Fibroblast of skin of scalp (primary cell): ENCODE data around the gene BRF1.
"Not testable (repeated sequence)": the region's sequence is repeated elsewhere in the genome, so short reads cannot be mapped to it uniquely, and the experiment has no call there.

Experiments
- DNase-seq: peaks from one replicate; pipeline ENCODE4 v3.0.0-alpha.2; 2013

BRF1 gene

GRCh38 chr14:105290621-105291346, 10.0 kb downstream of the BRF1 start:
- no peak for DNase-seq

DNA sequence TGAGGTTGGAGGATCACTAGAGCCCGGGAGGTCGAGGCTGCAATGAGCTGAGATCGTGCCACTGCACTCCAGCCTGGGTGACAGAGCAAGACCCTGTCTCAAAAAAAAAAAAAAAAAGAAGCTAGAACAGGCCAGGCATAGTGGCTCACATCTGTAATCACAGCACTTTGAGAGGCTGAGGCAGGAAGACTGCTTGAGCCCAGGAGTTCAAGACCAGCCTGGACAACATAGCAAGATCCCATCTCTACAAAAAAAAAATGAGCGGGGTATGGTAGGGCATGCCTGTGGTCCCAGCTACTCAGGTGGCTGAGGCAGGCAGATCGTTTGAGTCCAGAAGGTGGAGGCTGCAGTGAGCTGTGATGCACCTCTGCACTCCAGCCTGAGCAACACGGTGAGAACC, 11.9 kb downstream of the BRF1 start:
- DNase-seq = not testable (repeated sequence)

DNA sequence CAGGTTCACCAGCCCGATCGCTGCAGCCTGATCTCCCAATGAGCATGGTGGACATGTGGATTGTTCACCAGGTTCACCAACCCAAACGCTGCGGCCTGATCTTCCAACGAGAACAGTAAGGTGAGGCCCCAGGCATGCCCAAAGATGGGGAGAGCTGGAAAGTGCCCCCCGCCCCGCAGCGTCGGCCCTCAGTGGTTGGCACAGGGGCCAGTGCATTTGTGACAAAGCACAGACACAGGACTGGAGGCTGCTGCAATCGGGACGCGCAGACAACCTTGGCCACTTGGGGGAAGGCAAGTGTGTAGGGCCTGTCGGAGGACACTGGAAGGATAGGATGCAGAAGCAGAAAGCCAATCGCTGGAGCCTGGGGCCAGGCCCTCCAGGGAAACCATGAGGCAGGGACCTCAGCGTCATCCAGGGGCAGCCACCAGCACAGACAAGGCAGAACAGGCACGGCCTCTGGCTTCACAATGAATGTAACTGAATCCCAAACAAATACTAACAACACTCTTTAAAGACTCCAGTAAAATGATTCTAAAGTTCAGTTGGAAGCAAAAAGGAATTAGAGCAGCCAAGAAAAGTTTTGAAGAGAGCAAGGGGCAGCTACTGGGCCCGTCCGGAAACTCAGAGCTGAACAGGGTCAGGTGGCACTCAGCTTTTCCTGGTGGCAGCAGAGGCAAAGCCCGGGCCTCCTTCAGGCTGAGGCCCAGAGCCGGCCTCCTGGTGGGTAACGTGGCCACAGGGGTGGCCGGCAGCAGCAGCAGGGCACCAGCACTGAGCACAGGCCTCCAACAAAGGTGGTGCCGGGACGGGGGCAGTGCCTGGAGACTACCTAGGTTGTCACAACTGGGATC, 13.3 kb downstream of the BRF1 start:
- no peak for DNase-seq

DNA sequence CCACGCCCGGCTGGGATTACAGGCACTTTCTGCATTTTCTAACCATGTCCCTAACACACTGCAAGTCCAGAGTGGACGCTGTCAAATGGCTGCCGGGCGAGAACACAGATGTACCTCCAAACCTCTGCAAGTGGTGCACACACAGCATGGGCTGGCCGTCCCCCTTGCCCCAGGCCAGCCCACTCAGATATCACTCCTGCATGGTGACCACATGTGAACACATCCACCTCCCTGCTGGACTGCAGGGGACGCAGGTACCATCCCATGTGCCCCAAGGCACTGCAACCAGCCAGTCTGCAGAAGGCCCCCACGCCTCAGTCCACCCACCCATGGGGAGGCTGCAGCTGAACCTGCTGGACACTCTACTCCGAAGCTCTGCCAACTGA, 14.0 kb downstream of the BRF1 start:
- no peak for DNase-seq

- no peak for DNase-seq
Measured at GRCh38 chr14:105285174-105285573, 15.6 kb downstream of the BRF1 start.

DNA sequence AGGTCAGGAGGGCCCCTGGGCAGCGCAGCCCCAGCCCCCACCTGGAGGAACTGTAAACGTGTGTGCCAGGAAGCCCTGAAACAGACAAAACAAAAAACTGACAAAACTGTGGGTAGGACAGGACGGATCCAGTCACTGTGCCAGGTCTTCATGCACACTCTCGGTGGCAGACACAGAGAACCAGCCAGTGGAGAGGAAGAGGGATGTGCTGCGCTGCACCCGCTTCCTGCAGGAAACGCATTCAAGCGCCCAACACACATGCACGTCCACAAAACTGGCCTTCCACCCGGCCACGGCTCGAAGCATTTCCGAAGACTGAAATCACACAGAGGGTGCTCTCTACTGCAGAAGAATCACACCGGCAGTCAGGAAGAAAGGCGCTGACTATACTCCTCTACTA, 16.9 kb downstream of the BRF1 start:
- no peak for DNase-seq

- no peak for DNase-seq
Measured at GRCh38 chr14:105283028-105283427, 17.8 kb downstream of the BRF1 start.

DNA sequence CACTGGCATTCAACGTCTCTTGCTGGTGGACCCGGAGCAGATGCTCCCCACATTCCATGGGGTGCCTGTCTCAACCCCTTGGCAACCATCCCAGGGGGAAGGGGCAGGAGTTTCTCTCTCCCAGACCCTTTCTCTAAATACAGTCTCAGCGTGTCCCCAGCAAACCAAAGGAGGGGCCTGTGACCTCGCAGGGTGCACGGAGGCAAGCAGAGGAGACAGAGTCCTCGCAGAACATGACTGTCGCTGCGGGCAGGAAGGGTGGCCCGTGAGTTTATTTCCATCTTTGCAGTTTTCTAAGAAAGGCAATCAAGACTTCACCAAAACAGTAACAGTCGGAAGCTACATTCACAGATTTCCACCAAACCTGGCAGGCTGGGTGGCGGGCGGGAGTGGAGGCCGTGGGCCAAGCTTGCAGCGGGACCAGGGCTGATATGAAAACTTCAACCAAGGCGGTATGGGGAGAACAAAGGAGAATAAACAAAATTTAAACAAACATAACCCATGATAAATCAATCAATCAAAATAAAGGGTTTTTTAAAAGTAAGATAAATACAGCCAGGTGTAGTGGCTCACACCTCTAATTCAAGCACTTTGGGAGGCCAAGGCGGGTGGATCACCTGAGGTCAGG, 18.6 kb downstream of the BRF1 start:
- no peak for DNase-seq

DNA sequence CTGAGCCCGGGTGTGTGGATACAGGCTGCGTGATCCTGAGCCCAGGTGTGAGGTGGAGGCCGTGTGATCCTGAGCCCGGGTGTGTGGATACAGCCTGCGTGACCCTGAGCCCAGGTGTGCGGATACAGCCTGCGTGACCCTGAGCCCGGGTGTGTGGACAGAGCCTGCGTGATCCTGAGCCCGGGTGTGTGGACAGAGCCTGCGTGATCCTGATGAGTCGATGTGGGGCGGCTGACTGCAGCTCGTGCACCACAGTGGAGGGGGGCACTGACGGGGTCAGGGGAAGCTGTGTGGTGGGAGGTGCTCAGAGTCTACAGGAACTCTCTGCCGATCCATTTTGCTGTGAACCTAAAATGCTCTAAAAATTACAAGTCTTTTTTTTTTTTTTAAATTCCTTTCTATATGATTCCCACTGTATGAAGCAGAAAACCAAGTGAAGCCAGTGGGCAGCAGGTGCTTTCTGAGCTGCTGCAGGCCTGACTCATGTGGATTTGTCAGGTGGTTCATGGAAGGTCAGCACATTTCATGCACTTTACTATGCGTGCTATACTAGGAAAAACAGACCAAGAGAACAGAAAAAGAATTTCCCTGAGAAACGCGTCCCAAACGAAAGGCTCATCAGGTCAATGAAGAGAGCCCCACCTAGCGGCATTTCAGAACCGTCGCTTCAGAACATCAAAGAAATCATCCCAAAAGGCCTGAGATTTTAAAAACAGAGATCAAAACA, 19.3 kb downstream of the BRF1 start:
- DNase-seq = peak; percentile 64

GRCh38 chr14:105280525-105280924, 20.3 kb downstream of the BRF1 start:
- no peak for DNase-seq

DNA sequence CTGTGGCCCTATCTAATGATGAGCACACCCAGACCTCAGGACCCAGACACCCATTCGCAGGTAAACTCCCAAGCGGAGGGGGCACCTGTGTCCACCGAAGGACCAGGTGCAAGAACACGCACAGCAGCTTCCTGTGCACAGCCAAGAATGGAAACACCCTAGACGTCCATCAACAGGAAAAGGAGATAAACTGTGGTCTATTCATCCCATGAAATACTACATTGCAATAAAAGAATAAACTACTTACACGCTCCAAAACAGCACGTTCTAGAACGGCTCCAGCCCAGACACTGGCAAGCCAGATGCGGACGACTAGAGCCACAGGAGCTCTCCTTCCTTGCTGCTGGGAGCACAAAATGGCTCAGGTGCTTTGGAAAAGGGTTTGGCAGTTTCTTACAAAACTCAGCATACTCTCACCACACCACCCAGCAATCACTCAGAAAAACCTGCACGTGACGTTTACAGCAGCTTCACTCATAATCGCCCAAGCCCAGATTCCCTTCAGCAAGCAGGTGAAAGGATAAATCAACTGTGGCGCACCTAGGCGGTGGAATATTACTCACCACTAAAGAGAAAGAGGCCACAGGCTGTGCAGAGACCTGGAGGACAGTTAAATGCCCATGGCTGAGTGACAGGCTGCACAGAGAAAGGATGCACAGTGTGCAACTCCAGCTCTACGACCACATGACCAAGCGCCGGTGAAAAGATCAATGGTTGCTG, 21.0 kb downstream of the BRF1 start:
- DNase-seq = no peak

DNA sequence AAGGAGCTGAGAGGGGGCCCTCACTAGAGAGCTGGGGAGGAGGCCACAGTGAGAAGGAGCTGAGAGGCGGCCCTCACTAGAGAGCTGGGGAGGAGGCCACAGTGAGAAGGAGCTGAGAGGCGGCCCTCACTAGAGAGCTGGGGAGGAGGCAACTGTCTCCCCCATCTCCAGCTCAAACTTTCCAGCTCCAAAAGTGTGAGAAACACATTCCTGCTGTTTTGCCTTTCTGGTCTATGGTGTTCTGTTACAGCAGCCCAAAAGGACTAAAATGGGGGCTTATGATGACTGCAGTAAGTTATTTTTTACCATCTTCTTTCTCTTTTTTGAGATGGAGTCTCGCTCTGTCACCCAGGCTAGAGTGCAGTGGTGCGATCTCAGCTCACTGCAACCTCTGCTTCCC, 23.4 kb downstream of the BRF1 start:
- DNase-seq = not testable (repeated sequence)

DNA sequence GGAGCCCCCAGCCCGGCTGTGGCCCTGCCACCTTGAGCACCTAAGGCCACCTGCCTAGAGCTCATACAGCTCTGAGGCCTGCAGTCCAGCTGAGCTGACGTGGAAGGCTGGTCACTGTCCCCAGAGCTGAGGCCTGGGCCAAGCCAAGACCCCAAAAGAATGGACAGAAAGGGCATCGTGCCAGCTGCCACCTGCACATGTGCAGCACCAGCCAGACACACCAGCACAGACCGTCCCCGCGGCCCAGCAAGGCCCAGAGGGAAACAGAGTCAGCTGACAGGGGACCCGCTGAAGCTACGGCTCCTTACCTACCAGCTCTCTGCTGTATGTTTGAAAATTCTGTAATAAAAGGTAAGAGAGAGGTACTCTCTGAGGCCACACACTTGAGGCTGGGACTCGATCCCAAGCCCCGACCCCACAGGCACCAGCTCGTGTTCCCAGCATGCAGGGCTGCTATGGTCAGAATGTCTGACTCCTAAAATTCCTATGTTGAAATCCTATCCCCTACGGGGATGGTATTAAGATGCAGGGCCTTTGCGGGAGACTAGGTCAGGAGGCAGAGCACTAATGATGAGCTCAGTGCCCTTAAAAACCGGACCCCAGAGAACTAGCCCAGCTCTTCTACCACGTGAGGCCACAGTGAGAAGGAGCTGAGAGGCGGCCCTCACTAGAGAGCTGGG, 25.4 kb downstream of the BRF1 start:
- DNase-seq = peak; percentile 83

DNA sequence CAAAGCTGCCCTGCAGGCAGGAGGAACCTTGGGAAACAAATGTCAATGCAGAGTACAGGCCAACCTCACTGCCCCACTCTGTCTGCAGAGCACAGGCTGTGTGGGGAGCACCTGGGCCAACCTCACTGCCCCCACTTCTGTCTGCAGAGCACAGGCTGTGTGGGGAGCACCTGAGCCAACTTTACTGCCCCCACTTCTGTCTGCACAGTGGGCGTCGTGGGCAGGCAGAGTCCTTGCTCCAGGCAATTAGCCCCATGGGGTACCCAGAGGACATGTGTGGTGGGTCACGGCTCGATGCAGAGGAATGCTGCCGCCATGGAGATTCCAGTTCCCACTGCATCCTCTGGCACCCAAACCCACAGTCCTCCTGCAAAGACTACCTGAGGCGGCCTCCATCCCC, 26.2 kb downstream of the BRF1 start:
- DNase-seq = no peak

DNA sequence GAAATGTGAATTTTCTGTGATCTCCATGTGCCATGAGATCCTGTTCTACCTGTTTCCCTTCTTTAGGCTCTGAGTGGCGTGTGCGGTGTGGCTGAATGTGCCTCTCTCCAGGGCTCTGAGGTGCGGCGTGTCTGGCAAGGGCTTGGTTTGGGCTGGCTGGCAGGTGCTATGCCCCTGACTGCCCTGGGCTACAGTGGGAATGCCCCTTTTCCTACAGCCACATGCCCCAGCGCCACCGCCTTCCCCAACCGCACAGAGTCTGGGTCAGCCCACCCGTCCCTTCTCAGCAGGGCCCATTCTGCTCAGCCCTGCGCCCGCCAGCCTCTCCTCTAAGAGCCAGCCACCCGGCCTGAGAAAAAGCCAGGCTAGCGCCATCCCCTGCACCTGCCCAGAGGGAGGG, 27.7 kb downstream of the BRF1 start:
- DNase-seq = no peak

DNA sequence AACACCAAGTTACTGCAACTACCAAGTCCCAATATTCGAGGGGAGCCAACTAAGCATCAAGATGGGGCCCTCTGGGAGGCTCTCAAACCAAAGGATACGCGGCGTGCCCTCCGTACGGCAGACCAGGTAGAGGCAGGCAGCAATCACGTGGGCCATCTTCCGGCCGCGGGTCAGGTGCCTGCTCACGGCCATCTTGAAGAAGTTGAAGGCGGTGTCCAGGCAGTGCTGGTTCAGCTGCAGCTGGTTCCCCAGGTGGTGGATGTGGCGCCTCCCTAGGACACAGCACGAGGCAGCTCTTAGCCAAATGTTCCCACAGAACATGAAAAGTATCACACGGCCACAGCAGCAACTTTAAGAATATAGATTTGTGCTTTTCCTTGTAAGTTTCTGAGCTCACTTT, 28.2 kb downstream of the BRF1 start:
- no peak for DNase-seq

- no peak for DNase-seq
Measured at GRCh38 chr14:105271224-105271890, 29.4 kb downstream of the BRF1 start.

DNA sequence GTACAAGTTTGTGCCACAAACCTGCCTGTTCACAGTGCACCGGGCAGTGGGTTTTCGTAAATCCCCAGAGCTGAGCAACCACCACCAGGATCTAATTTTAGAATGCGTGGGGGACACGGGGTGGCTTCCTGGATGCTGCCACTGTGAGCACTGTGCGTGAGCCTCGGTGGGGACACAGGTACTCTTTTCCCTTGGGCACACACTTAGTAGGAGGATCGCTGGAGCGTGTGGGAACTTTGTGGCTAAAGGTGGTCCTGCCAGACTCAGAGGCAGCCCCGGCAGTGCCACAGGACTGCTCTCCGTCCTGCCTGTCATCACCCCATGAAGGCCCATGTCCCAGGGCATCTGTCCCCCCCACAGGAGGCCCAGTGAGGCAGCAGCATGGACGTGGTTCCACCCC, 31.4 kb downstream of the BRF1 start:
- DNase-seq = no peak

DNA sequence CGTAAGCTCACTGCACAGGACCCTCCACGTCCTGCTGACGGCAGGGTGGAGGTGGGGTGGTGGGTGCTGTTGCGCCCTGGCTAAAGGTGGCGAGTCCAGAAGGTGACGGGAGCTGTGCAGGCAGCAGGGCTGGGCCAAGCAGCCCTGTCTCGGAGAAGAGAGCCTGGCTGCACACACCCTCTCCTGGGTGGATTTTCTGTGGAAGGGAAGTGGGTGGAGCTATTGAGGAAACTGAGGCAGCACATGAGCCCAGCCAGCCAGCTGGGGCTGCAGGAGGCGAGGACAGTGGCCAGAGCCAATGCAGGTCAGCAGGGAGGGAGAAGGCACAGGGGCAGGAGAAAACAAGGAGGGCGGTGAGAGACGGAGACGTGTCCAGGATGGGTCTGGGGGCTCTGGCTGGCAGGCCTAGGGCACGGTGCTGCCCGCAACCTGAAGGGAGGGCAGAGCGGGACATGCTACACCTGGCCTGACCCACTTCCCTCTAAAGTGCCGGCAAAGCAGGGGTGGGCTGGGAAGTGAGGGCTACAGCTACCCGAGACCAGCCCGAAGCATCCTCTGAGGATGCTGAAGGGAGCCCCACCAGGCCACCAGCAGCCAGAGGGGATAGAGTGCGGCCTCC, 32.0 kb downstream of the BRF1 start:
- no peak for DNase-seq

DNA sequence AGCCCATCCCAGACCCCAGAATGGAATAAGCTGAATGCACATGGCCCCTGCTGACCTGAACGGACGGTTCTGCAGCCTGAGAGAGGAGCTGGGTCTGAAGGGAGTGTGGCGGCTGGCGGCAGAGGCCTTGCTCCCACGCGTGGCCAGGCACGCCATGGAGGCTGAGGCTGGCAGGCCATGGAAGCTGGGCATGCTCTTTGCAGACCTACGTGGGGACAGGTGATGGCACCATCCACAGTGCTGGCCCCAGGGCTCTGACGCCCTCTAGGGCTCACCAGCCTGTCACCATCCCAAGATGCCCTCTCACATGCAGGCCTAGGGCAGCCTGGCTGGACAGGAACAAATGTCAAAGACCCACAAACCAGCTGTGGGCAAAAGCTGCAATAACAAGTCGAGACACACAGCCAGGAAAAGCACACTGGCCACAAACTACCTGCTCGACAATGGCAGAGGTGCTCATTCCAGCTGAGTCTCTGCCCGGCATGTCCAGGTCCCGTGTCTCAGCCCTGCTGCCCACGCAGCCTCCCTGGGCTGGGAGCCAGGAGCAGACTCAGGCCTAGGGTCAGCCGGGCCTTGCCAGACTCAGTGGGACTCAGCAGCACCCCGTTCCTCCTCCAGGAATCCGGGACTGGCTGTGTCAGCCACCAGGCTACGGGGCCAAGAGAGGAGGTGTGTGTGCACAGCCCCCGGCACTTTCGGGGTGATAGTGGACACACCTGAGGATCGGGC, 32.8 kb downstream of the BRF1 start:
- no peak for DNase-seq
